ENCODE results near the gene AGBL4.

The AGBL4 gene

GRCh38 chr1:48691429-48692001, 1332.2 kb downstream of the AGBL4 start:
- Histone ChIP-seq H3K27ac (ENCODE audit: low read length) (no peak overlapping the region), H3K4me2 (ENCODE audit: insufficient read depth, low read length) (no peak overlapping the region), H3K79me2 (ENCODE audit: insufficient read depth, low read length) (no peaks in the 10 kb centered on the region), H3K9ac (ENCODE audit: low read depth, low read length) (no peak overlapping the region), H4K20me1 (ENCODE audit: insufficient read depth, low read length) (no peaks in the 10 kb centered on the region), H3K4me3 (ENCODE audit: low read depth in 1 of 2, low read length in 2 of 2) (no peak overlapping the region), H3K9me3 (ENCODE audit: insufficient read depth, low read length, severe bottlenecking) (no peaks in the 10 kb centered on the region), H3K36me3 (ENCODE audit: insufficient read depth, low read length) (no peaks in the 10 kb centered on the region), H3K4me1 (ENCODE audit: insufficient read depth, low read length) (no peaks in the 10 kb centered on the region), H2AFZ (ENCODE audit: low read depth, low read length) (no peak overlapping the region), H3K27me3 (ENCODE audit: insufficient read depth, low read length, poor library complexity) (peaks cover 15% of the 10 kb centered on the region)
- no peak for ATAC-seq (ENCODE audit: insufficient read depth, low read depth)
- TF ChIP-seq EZH2 (IDR thresholded peaks at IDR 0.05; ENCODE audit: borderline replicate concordance, low read depth, low read length, severe bottlenecking) (no peak), CTCF (IDR thresholded peaks at IDR 0.05; ENCODE audit: borderline replicate concordance, extremely low read depth, low read length, poor library complexity, severe bottlenecking) (no peak)
- DNase-seq = no peak

GRCh38 chr1:48688102-48688760, 1335.5 kb downstream of the AGBL4 start:
- TF ChIP-seq EZH2 (IDR thresholded peaks at IDR 0.05; ENCODE audit: borderline replicate concordance, low read depth, low read length, severe bottlenecking) (no peak), CTCF (IDR thresholded peaks at IDR 0.05; ENCODE audit: borderline replicate concordance, extremely low read depth, low read length, poor library complexity, severe bottlenecking) (peak; percentile 50)
- Histone ChIP-seq H4K20me1 (ENCODE audit: insufficient read depth, low read length) (no peaks in the 10 kb centered on the region), H3K4me3 (ENCODE audit: low read depth in 1 of 2, low read length in 2 of 2) (no peak overlapping the region), H3K36me3 (ENCODE audit: insufficient read depth, low read length) (no peaks in the 10 kb centered on the region), H3K9ac (ENCODE audit: low read depth, low read length) (no peak overlapping the region), H3K4me1 (ENCODE audit: insufficient read depth, low read length) (no peaks in the 10 kb centered on the region), H2AFZ (ENCODE audit: low read depth, low read length) (no peak overlapping the region), H3K27ac (ENCODE audit: low read length) (no peak overlapping the region), H3K79me2 (ENCODE audit: insufficient read depth, low read length) (no peaks in the 10 kb centered on the region), H3K4me2 (ENCODE audit: insufficient read depth, low read length) (no peak overlapping the region), H3K9me3 (ENCODE audit: insufficient read depth, low read length, severe bottlenecking) (no peaks in the 10 kb centered on the region), H3K27me3 (ENCODE audit: insufficient read depth, low read length, poor library complexity) (peaks cover 6% of the 10 kb centered on the region)
- ATAC-seq (ENCODE audit: insufficient read depth, low read depth) (peak; percentile 66), DNase-seq (no peak)

GRCh38 chr1:48687282-48688045, 1336.3 kb downstream of the AGBL4 start:
- H3K27ac ChIP-seq (ENCODE audit: low read length) = no peak overlapping the region
- TF ChIP-seq CTCF (IDR thresholded peaks at IDR 0.05; ENCODE audit: borderline replicate concordance, extremely low read depth, low read length, poor library complexity, severe bottlenecking) = no peak
- no peak for DNase-seq
- no peak overlapping the region for H3K9ac ChIP-seq (ENCODE audit: low read depth, low read length)
- H4K20me1 ChIP-seq (ENCODE audit: insufficient read depth, low read length) = no peaks in the 10 kb centered on the region
- no peaks in the 10 kb centered on the region for H3K36me3 ChIP-seq (ENCODE audit: insufficient read depth, low read length)
- no peak overlapping the region for H3K4me3 ChIP-seq (ENCODE audit: low read depth in 1 of 2, low read length in 2 of 2)
- H2AFZ ChIP-seq (ENCODE audit: low read depth, low read length) = no peak overlapping the region
- no peaks in the 10 kb centered on the region for H3K4me1 ChIP-seq (ENCODE audit: insufficient read depth, low read length)
- H3K4me2 ChIP-seq (ENCODE audit: insufficient read depth, low read length) = no peak overlapping the region
- ATAC-seq (ENCODE audit: insufficient read depth, low read depth) = no peak
- no peaks in the 10 kb centered on the region for H3K9me3 ChIP-seq (ENCODE audit: insufficient read depth, low read length, severe bottlenecking)
- H3K79me2 ChIP-seq (ENCODE audit: insufficient read depth, low read length) = no peaks in the 10 kb centered on the region
- H3K27me3 ChIP-seq (ENCODE audit: insufficient read depth, low read length, poor library complexity) = no peaks in the 10 kb centered on the region
